Keratinocyte (primary cell): ENCODE data around the gene SLC39A11.

Experiments used
- EZH2 ChIP-seq: IDR thresholded peaks from one replicate; pipeline ENCODE4 v1.6.1; 2012; ENCODE audit warnings: inconsistent platforms, mild to moderate bottlenecking, low read length, moderate library complexity
- TF ChIP-seq, protein P1 (sequence below), 3 experiments: IDR thresholded peaks in 1 of 3; conservative IDR thresholded peaks in 1 of 3; optimal IDR thresholded peaks in 1 of 3; 2 replicates in 2 of 3; 3 replicates in 1 of 3; pipeline versions ENCODE3 to v1.5.1; 2011; ENCODE audit warnings: low read length in 3 of 3, mild to moderate bottlenecking in 3 of 3, moderate library complexity in 2 of 3, control low read depth in 1 of 3, inconsistent platforms in 1 of 3; ENCODE audit not compliant: insufficient read depth in 2 of 3; ENCODE audit errors: extremely low read depth in 1 of 3

DNA sequence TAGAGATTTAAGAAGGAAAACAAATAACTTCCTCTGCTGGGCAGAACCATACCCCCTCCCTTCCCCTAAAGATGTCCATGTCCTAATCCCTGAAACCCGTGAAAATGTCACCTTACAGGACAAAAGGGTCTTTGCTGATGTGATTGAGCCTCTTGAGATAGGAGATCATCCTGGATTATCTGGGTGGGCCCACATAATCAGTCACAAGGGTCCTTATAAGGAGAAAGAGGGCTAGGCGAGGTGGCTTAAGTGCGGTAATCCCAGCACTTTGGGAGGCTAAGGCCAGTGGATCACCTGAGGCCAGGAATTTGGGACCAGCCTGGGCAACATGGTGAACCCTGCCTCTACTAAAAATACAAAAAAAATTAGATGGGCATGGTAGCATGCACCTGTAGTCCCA is 12.0 kb upstream of the SLC39A11 start:
- TF ChIP-seq, protein P1, sequence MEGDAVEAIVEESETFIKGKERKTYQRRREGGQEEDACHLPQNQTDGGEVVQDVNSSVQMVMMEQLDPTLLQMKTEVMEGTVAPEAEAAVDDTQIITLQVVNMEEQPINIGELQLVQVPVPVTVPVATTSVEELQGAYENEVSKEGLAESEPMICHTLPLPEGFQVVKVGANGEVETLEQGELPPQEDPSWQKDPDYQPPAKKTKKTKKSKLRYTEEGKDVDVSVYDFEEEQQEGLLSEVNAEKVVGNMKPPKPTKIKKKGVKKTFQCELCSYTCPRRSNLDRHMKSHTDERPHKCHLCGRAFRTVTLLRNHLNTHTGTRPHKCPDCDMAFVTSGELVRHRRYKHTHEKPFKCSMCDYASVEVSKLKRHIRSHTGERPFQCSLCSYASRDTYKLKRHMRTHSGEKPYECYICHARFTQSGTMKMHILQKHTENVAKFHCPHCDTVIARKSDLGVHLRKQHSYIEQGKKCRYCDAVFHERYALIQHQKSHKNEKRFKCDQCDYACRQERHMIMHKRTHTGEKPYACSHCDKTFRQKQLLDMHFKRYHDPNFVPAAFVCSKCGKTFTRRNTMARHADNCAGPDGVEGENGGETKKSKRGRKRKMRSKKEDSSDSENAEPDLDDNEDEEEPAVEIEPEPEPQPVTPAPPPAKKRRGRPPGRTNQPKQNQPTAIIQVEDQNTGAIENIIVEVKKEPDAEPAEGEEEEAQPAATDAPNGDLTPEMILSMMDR (optimal IDR thresholded peaks at IDR 0.05 in 1 of 3, IDR thresholded peaks at IDR 0.05 in 1 of 3, conservative IDR thresholded peaks at IDR 0.05 in 1 of 3; ENCODE audit: extremely low read depth in 1 of 3, insufficient read depth in 2 of 3, low read length in 3 of 3) = no peak
- TF ChIP-seq EZH2 = no peak
